GM19240 (cell line): Measurements from ENCODE around the gene CISD2.
"Not testable (repeated sequence)": the region's sequence is repeated elsewhere in the genome, so short reads cannot be mapped to it uniquely, and the experiment has no call there.

ENCODE experiments used
- DNase-seq: peaks from one replicate; pipeline ENCODE4 v3.0.0; 2011; ENCODE audit warnings: low spot score; ENCODE audit not compliant: insufficient read length

The CISD2 gene

GRCh38 chr4:102868781-102869568, at the start of gene CISD2:
Gene CISD2 (plus strand): TSS chr4:102868992. CDS start chr4:102869085, 93 bp downstream.
- peak; percentile 52 for DNase-seq

GRCh38 chr4:102819100-102819499, 49.7 kb upstream of the CISD2 start:
- DNase-seq: not testable (repeated sequence)

- no peak for DNase-seq
Measured at GRCh38 chr4:102819588-102820365, 49.0 kb upstream of the CISD2 start.

- DNase-seq: no peak
Measured at GRCh38 chr4:102823464-102823863, 45.3 kb upstream of the CISD2 start.

GRCh38 chr4:102823897-102824296, 44.9 kb upstream of the CISD2 start:
- no peak for DNase-seq

- no peak for DNase-seq
Measured at GRCh38 chr4:102824398-102824797, 44.4 kb upstream of the CISD2 start.

GRCh38 chr4:102825261-102826091, 43.3 kb upstream of the CISD2 start:
- no peak for DNase-seq

GRCh38 chr4:102826105-102826889, 42.5 kb upstream of the CISD2 start:
- no peak for DNase-seq

- DNase-seq: no peak
Measured at GRCh38 chr4:102826890-102827673, 41.7 kb upstream of the CISD2 start, which contains the start of gene UBE2D3. Gene UBE2D3 (minus strand): TSS chr4:102827551. CDS start chr4:102826508, 1,043 bp downstream.

- DNase-seq: peak; percentile 48
Measured at GRCh38 chr4:102827674-102828496, 40.9 kb upstream of the CISD2 start.

GRCh38 chr4:102828497-102828808, 40.3 kb upstream of the CISD2 start:
- DNase-seq: no peak

GRCh38 chr4:102829803-102830202, 39.0 kb upstream of the CISD2 start:
- no peak for DNase-seq

- DNase-seq: no peak
Measured at GRCh38 chr4:102832105-102832504, 36.7 kb upstream of the CISD2 start.

- DNase-seq: no peak
Measured at GRCh38 chr4:102832667-102833066, 36.1 kb upstream of the CISD2 start.

GRCh38 chr4:102836596-102836995, 32.2 kb upstream of the CISD2 start:
- DNase-seq: no peak

- DNase-seq: no peak
Measured at GRCh38 chr4:102842367-102842766, 26.4 kb upstream of the CISD2 start.

GRCh38 chr4:102843273-102843672, 25.5 kb upstream of the CISD2 start:
- DNase-seq: no peak

GRCh38 chr4:102843938-102844337, 24.9 kb upstream of the CISD2 start:
- no peak for DNase-seq

GRCh38 chr4:102847687-102848086, 21.1 kb upstream of the CISD2 start:
- no peak for DNase-seq
